HG03565 (cell line): ENCODE measurements around the gene C12orf75.

Source experiments
- ATAC-seq: cut with Tn5 transposase; IDR thresholded peaks from one replicate; pipeline ENCODE4 v1.9.1; 2021; ENCODE audit warnings: mild to moderate bottlenecking, moderate library complexity; ENCODE audit not compliant: unreplicated experiment

C12orf75 gene

GRCh38 chr12:105413911-105414487 lies 83.5 kb downstream of the C12orf75 start:
- no peak for ATAC-seq

GRCh38 chr12:105417732-105418131 lies 87.2 kb downstream of the C12orf75 start:
- no peak for ATAC-seq

GRCh38 chr12:105418229-105418628 lies 87.7 kb downstream of the C12orf75 start:
- ATAC-seq: no peak

GRCh38 chr12:105418821-105419291 lies 88.4 kb downstream of the C12orf75 start:
- ATAC-seq: no peak

- ATAC-seq: no peak
Observed at GRCh38 chr12:105419606-105420005, 89.1 kb downstream of the C12orf75 start.

- no peak for ATAC-seq
Observed at GRCh38 chr12:105420046-105420445, 89.6 kb downstream of the C12orf75 start.

- peak; percentile 64 for ATAC-seq
Observed at GRCh38 chr12:105420659-105421240, 90.3 kb downstream of the C12orf75 start.
